ENCODE data around the gene HES3. TPM values are rescaled to one million over a fixed set of nuclear protein-coding genes. Genes with fewer than 3 reads are reported as not detected.

The HES3 gene
- total RNA-seq, 1 experiment from 2014 or later = not detected

DNA sequence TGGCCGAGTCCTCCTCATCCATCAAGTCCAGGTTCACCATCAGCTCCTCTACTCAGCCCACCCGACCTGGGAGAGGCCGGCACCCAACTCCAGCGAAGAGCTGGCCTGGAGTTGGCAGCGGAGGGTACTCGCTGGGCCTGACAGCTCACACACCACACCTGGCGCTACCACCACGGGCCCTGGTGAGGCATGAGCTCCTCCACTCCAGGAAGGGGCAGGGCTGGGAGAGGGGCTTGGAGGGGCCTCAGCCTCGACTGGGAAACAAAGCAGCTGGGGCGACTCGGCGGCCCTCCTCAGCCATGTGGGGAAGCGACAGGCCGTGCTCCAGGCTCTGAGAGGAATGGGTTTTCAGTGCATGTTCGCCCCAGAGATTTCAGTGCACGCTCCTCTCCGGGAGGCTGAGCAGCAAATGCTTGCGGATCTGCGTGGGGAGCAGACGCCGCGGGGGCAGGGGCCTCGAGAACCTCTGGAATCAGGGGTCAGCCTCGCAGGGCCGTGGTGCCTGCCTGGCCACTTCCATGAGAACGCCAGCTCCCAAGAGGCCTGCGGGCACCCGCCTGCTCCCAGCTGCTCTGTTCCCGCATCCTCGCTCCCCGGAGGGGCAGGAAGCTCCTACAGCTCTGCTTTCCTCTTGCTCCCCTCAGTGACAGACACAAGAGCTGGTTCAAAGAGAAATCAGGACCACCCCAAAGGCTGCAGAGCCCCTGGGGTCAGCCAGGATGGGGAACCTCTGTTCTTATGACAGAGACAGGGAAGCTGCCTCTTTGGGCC lies 35.8 kb downstream of the HES3 start:
- DNase-seq (ENCODE audit: low spot score) = no peak

DNA sequence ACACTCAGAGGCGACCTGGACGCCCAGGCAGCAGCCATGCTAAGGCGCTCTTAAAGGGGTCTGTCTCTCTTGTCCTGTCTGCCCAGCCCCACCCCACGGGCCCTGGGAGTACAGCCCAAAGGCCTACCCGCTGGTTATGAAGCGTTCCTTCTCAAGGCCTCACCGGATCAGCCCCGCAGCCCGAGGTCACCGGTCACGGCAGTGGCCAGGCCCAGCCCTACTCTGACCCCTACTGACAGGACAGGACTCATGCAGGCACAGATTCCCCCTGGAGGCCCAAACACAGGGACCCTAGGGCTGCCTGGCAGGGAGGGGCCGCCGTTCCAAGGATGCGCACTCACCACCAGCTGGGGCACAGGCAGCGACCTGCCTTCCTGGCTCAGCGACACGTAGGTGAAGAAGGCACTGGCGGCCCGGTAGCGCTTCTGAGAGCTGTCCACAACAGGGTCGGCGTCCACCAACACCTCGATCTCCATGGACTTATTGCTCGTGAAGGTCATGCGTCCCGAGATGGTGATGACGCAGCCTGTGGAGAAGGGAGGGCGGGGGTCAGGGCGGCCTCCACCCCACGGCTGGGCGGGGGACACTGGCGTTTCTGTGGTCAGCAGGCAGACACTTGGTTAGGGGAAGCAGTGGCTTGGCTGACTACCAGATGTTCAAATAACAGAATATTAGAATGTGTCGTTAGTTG lies 36.9 kb downstream of the HES3 start:
- DNase-seq (ENCODE audit: low spot score) = no peak

GRCh38 chr1:6281511-6282402 lies 37.8 kb downstream of the HES3 start:
- DNase-seq (ENCODE audit: low spot score) = no peak

DNA sequence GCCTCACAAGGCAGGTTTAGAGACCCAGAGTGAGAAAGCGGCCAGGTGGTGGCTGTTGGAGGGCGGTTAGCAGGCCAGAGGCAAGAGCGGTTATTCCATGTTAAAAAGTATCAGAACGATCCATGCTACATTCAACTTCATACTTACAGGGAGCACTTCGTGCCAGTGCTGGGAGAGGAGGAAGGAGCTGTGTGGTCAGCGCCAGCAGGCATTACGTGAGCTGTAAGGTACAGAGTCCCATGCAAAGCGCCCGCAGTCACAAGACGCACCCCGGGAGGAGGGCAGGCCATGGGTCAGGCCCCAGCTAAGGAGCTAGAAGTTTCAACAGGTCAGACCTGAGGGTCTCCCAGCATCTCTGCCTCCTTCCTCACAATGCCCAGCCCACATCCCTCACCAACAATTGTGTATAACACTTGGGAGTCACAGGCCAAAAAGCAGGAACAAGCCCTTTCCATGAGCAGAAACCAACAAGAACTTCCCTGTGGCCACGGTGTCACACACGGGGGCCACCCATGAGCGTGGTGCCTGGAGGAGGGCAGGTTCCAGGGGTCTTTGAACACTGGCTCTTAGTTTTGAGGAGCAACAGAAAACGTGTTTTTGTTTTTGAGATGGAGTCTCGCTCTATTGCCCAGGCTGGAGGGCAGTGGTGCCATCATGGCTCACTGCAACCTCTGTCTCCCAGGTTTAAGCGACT lies 38.7 kb downstream of the HES3 start:
- DNase-seq (ENCODE audit: low spot score) = no peak

GRCh38 chr1:6285336-6285735 lies 41.4 kb downstream of the HES3 start:
- no peak for DNase-seq (ENCODE audit: low spot score)

DNA sequence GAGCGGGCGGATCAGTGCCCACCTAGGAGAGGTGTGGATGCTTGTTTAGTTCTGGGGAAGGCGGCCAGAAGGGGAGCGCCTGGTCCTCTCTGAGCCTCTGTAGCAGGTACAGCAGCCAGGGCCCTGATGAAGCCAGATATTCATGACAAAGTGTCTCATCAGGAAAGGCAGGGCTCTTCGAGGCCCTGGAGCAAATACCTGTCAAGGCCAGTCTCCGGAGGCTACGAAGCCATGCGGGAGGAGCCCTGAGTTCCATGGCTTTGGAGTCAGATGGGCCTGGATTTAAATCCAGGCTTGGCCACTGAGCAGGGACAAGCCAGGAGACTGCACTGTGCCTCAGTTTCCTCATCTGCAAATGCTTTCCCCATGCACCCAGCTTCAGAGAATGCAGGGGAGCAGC lies 42.3 kb downstream of the HES3 start:
- DNase-seq (ENCODE audit: low spot score) = no peak

DNA sequence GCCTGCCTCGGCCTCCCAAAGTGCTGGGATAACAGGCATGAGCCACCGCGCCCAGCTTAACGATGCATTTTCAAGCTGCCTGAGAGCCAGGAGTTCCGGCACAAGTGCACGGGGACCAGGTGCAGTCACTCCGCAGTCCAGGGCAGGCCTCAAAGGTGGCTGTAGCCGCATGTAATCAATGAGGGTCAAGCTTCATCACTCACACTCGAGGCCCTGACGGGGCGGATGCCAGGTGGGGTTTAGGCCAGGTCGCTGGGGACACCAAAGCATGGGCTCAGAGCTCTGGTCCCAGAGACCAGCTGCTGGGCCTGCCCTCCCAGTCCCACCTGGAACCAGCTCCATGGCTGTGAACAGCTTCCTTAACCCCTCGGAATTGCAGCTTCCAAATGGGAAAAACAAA lies 43.0 kb downstream of the HES3 start:
- no peak for DNase-seq (ENCODE audit: low spot score)

DNA sequence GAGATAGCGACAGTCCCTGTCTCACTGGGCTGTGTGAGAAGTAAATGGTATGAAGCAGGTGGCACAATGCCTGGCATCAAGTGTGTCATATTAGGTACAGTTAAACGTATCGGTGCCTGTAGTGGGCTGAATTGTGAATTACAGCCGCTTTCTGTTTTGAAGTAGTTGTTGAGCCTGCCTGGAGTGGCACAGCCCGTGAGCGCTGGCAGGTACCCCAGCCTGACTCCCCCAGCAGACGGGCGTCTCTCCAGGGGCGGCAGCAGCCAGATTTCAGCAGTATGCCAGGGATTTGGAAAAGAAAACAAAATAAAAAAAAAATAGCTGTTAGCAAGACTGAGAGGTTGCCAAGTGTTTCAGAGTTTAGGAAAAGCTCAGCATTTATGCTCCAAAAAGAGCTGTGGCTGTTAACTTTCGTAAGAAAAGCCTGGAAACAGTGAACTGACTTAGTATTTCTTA lies 43.5 kb downstream of the HES3 start:
- DNase-seq (ENCODE audit: low spot score) = no peak

DNA sequence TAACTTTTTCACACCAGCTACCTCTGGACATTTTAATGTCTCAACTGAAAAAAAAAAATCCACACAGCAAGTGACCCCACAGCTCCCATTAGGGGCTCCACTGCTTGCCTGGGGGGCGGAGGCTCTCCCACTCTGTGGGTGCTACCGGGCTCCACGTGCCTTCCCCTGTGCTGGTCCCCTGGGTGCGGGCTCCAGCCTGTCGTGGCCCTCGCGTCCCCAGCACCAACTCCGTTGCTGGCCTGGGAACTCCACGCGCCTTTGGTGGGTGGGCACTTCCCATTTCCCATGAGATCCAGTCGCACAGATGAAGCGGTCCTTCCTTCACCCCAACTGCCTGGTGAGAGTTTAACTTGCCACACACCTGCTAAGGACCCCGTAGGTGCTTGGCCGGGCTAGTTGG lies 44.0 kb downstream of the HES3 start:
- no peak for DNase-seq (ENCODE audit: low spot score)

GRCh38 chr1:6288665-6289064 lies 44.7 kb downstream of the HES3 start:
- DNase-seq (ENCODE audit: low spot score) = no peak

- DNase-seq (ENCODE audit: low spot score) = no peak
Measured at GRCh38 chr1:6292102-6292501, 48.1 kb downstream of the HES3 start.

GRCh38 chr1:6294080-6294889 lies 50.3 kb downstream of the HES3 start:
- no peak for DNase-seq (ENCODE audit: low spot score)

DNA sequence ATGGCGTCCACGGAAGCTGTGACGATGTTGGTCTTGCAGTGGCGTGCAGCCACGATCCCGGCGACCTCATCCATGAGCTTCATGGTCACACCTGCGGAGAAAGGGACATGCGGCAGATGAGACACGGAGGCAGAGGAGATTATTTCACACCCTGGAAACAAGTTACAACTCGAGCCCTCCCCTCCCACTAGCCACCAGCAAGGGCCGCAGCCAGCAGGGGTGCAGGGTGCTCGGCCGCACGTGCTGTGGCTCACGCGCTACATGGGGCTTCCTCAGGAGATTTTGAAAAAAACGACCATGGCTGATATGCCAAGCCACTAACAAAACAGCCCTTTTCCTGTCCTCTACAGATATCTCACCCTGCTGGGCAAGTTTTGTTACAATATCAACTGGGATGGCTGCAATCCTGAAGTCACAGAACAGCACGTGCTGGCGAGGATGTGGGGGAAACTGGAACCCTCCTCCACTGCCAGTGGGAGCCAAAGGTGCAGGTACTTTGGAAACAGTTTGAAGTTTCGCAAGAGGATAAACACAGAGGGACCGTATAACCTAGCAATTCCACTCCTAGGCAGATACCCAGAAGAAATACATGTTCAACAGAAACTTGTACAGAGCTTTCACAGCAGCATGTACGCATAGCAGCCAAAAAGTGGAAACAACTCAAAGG lies 51.0 kb downstream of the HES3 start:
- DNase-seq (ENCODE audit: low spot score) = no peak

Other genes starting within 250 kb of the HES3 start
- gene KCNAB2, start 198.3 kb upstream of the HES3 start, total RNA-seq (2014; rRNA removed; shearing (Covaris generic)) = 3.9 and 4.7 TPM in 2 replicates
- gene CHD5, start 63.9 kb upstream of the HES3 start, total RNA-seq (2014; rRNA removed; shearing (Covaris generic)) = 0.18 and 0.25 TPM in 2 replicates
- gene RPL22, start 44.6 kb upstream of the HES3 start, total RNA-seq (2014; rRNA removed; shearing (Covaris generic)) = 119 and 132 TPM in 2 replicates
- 21.4 and 22.7 TPM in 2 replicates for gene RNF207, start 38.1 kb upstream of the HES3 start, total RNA-seq (2014; rRNA removed; shearing (Covaris generic))
- 95.3 and 95.5 TPM in 2 replicates for gene ICMT, start 8.2 kb upstream of the HES3 start, total RNA-seq (2014; rRNA removed; shearing (Covaris generic))
- 4.1 and 4.8 TPM in 2 replicates for gene GPR153, start 16.9 kb downstream of the HES3 start, total RNA-seq (2014; rRNA removed; shearing (Covaris generic))
- 31.7 and 33.9 TPM in 2 replicates for gene ACOT7, start 149.6 kb downstream of the HES3 start, total RNA-seq (2014; rRNA removed; shearing (Covaris generic))
- 0.16 TPM in 1 of 2 replicates, not detected in the other for gene HES2, start 175.7 kb downstream of the HES3 start, total RNA-seq (2014; rRNA removed; shearing (Covaris generic))
- 1.9 and 5.2 TPM in 2 replicates for gene ESPN, start 180.6 kb downstream of the HES3 start, total RNA-seq (2014; rRNA removed; shearing (Covaris generic))
- 9.7 and 15.0 TPM in 2 replicates for gene TNFRSF25, start 222.0 kb downstream of the HES3 start, total RNA-seq (2014; rRNA removed; shearing (Covaris generic))
- 12.5 and 14.6 TPM in 2 replicates for gene PLEKHG5, start 247.5 kb downstream of the HES3 start, total RNA-seq (2014; rRNA removed; shearing (Covaris generic))